NK-92 treated with Interleukin-12 subunit alpha and Interleukin-12 subunit beta, amount 100 ng/mL, for 24 hours (cell line): ENCODE data around the gene NUTF2.
"Not testable (repeated sequence)": the region's sequence is repeated elsewhere in the genome, so short reads cannot be mapped to it uniquely, and the experiment has no call there.

Experiments
- DNase-seq: peaks from one replicate; lab custom pipeline; 2025; lab: John Stamatoyannopoulos, UW

NUTF2 gene

GRCh38 chr16:67885545-67885944 is 38.8 kb downstream of the NUTF2 start:
- no peak for DNase-seq

- DNase-seq, result no peak
These were observed 39.2 kb downstream of the NUTF2 start for GRCh38 chr16:67885976-67886375.

GRCh38 chr16:67886387-67886786 is 39.7 kb downstream of the NUTF2 start:
- no peak for DNase-seq

DNA sequence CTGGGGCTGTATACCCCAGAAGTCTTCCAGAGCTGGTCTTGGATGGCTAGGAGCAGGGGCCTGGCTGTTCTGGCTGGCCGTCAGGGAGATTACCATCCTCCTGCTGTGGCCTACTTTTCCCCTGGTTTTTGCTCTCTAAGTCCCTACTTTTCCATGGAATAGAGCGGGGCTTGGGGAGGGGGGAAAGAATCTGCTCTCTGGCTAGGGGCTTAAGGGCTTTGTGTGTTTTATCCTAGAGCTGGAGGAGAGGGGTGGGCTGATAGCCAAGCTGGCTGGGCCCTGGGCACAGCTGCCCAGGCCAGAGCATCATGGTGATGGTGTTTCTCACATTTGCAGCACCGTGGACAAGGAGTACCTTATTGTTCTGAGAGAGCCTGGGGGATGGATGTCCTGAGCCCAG is 41.6 kb downstream of the NUTF2 start:
- no peak for DNase-seq

DNA sequence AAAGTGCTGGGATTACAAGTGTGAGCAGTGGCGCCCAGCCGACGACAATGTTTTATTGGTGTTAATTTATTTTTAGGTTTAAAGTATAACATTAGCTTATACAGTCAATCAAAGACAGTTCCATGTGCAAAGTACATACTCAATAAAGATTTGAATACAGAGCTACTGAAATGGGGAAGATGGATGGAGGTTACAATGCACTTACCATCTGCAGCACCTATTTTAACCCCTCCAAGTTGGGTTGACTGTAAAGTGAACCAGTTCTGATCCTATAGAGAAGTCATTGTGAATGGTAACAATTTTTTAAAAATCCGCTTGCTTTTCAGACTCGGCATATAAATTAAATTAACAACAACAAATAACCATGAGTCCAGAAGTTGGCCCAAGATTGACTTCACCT is 45.6 kb downstream of the NUTF2 start:
- DNase-seq, result no peak

GRCh38 chr16:67892899-67893742 is 46.4 kb downstream of the NUTF2 start, which contains the start of gene PSKH1:
TSS of gene PSKH1 (plus strand) at chr16:67893254. CDS start at chr16:67908750, 15,496 bp downstream.
- DNase-seq, result peak; percentile 90

DNA sequence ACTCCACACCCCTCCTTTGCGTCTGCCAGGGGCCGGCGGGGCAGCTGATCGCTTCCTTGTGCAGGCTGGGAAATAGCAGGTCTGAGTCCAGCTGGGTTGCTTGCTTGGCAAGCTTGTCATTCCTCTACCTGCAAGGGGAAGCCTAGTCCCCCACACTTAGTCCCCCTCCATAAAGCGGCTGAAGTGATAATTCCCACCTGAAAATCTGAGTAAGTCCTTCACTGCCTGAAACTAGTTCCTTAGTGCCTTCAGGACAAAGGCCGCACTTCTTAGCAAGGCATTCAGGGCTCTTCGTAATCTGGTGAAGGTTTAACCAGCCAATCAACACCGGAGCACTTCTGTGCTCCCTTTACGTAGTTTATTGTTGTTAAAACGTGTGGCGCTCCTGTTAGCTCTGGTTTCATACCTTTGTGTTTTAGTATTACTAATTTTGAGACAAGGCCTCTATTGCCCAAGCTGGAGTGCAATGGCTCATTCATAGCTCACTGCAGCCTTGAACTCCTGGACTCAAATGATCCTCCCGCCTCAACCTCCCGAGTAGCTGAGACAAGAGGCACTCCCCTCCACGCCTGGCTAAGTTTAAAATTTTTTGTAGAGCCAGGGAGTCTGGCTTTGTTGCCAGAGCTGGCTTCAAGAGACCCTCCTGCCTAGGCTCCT is 47.1 kb downstream of the NUTF2 start:
- no peak for DNase-seq

- DNase-seq, result no peak
These were observed 50.5 kb downstream of the NUTF2 start for GRCh38 chr16:67897231-67897630.

DNA sequence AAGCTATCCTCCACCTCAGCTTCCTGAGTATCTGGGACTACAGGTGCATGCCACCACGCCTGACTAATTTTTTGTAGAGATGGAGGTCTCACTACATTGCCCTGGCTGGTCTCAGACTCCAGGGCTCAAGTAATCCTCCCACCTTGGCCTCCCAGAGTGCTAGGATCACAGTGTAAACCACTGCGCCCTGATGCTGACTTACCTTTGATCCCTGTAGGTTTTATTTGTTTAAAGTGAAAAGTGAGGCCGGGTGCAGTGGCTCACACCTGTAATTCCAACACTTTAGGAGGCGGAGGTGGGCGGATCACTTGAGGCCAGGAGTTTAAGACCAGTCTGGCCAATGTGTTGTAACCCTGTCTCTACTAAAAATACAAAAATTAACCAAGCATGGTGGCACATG is 55.0 kb downstream of the NUTF2 start:
- DNase-seq, result no peak

DNA sequence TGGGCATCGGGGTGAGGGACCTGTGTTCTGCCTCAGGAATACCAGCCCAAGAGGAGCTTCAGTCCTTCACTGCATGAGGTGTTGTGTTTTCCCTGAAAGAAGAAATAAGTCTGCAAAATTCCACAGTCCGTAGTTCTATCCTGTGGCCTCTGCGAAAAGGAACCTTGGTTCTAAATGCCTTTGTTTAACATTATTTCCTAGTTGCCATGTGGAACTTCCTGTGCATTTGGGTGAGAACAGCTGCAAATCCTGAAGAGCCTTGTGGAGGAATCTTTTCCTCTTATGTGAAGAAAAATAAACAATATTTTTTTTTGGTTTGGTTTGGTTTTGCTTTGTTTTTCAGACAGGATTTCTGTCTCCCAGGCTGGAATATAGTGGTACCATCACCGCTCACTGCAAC is 56.1 kb downstream of the NUTF2 start:
- no peak for DNase-seq

DNA sequence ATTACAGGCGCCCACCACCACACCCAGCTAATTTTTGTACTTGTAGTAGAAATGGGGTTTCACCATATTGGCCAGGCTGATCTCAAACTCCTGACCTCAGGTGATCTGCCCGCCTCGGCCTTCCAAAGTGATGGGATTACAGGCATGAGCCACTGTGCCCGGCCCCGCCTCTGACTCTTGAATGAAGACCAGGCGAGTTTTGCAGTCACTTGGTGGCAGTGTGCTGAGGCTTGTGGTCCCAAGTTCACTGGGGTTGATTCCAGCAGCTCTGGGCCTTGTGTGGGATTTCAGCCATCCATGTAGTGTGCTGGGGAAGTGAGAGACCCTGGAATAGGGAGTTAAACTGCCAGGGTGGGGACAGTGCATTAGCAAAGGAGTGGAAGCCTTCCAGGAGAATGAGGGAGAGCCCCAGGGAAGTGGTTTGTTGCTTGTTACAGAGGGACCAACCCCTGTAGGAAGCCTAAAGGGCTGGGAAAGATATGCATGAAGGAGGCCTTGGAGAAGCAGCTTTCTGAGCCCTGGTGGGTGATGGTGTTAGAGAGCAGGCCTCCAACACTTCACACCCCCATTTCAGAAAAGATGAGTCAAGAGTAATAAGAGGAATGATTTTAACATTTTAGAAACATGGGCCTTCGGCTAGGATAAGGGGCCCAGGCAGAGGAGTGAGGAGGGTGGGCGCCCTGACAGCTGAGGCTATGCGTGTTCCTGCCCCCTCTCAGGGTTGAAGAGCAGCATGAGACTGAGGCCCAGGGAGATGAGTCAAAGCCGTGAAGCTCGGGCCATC is 60.9 kb downstream of the NUTF2 start:
- DNase-seq, result no peak

GRCh38 chr16:67909056-67909742 is 62.5 kb downstream of the NUTF2 start:
- DNase-seq, result no peak

DNA sequence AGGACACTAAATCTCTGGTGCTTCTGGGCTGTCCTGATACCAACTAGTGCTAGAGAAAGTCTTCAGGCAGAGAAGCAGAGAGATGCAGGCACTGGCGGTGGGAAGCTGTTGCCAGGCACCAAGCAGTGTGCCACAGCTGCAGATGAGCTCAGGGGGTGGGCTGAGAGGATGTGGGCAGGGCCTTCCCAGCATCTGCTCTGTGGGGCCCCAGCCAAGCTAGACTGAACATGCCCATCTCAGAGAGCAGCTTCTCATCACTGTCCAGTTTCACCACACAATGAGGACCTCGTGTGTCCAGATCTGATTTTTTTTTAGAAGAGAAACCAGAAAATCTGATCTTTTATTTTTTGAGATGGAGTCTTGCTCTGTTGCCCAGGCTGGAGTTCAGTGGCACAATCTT is 63.4 kb downstream of the NUTF2 start:
- DNase-seq, result no peak

- no peak for DNase-seq
These were observed 68.2 kb downstream of the NUTF2 start for GRCh38 chr16:67914758-67915495.

GRCh38 chr16:67915496-67915769 is 68.7 kb downstream of the NUTF2 start:
- not testable (repeated sequence) for DNase-seq

GRCh38 chr16:67915831-67916723 is 69.3 kb downstream of the NUTF2 start:
- DNase-seq, result no peak

DNA sequence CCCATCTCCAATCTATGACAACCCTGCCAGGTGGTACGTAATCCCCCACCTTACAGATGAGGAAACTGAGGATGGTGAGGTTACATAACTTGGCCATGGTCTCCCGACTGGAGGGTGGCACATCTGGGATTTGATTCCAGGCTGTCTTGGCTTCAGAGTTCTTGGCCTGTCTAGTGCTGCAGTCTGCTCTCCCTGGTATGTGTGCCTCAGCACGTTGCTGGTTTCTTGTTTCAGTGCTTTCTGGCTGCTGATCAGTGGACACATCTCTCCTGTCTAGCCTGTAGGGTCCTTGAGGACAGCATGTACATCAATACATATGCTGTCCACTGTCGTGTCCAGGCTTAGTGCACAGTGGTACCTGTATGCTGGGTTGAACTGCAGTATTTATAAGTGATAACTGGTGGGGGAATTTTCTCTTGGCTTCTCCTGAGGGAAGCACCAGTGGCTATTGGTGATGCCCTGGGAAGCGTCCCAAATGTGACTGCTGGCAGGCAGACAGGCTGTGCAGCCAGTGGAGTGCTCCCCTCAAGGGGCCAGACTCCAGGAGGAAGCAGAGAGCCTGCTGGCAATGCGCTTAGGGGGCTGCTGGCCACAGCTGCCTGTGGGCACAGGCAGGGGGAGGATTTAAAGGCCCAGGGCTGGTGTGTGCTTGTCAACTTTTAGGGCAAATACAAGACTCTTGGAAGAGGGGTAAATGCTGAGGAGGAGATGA is 70.6 kb downstream of the NUTF2 start:
- DNase-seq, result no peak

DNA sequence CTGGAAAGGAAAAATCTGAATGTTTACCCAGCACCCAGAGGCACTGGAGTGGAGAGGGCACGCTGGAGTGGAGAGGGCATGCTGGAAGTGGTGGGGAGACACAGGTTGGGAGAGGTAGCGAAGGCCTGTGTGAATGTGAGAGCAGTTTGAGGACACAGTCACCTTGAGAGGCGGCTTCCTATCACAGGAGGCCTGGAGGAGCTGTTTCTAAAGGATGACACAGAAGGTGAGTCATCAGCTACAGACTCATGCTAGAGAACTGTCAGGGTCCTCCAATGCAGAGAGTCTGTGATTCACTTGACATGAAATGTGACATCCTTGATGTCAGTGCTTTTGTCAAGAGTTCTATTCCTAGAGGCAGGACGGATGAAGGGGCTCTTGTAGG is 71.1 kb downstream of the NUTF2 start:
- DNase-seq, result peak; percentile 34

GRCh38 chr16:67919622-67920221 is 73.0 kb downstream of the NUTF2 start:
- DNase-seq, result no peak
